ENCODE measurements around the gene ZACN.

DNA sequence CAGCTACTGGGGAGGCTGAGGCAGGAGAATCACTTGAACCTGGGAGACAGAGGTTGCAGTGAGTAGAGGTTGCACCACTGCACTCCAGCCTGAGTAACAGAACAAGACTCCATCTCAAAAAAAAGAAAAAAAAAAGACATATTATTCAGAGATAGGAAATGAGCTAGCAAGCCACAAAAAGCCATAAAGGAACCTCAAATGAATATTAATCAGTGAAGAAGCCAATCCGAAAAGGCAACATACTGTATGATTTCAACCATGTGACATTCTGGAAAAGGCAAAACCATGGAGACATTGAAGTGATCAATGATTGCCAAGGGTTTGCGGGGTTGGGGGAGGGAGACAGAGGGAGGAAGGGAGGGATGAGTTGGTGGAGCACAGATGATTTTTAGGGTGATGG, 33.0 kb downstream of the ZACN start:
- TF ChIP-seq, protein P1, sequence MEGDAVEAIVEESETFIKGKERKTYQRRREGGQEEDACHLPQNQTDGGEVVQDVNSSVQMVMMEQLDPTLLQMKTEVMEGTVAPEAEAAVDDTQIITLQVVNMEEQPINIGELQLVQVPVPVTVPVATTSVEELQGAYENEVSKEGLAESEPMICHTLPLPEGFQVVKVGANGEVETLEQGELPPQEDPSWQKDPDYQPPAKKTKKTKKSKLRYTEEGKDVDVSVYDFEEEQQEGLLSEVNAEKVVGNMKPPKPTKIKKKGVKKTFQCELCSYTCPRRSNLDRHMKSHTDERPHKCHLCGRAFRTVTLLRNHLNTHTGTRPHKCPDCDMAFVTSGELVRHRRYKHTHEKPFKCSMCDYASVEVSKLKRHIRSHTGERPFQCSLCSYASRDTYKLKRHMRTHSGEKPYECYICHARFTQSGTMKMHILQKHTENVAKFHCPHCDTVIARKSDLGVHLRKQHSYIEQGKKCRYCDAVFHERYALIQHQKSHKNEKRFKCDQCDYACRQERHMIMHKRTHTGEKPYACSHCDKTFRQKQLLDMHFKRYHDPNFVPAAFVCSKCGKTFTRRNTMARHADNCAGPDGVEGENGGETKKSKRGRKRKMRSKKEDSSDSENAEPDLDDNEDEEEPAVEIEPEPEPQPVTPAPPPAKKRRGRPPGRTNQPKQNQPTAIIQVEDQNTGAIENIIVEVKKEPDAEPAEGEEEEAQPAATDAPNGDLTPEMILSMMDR (IDR thresholded peaks at IDR 0.05; ENCODE audit: low read depth, low read length, poor library complexity, severe bottlenecking) = no peak
- no peak for TF ChIP-seq EZH2phosphoT487 (IDR thresholded peaks at IDR 0.05; ENCODE audit: borderline replicate concordance, low read length)

Data from DOHH2 (cell line).